GM12892 (cell line): ENCODE data around the gene GALNT1.

Experiments
- POLR2A ChIP-seq: IDR thresholded peaks from 2 replicates; pipeline ENCODE4 v1.6.1; 2011; ENCODE audit warnings: low read depth, low read length, control low read depth
- POLR2AphosphoS5 ChIP-seq: IDR thresholded peaks from 2 replicates; pipeline ENCODE4 v1.6.1; 2011; ENCODE audit warnings: low read depth, low read length, control low read depth

GRCh38 chr18:35571138-35571537 is 10.4 kb upstream of the GALNT1 start:
- TF ChIP-seq POLR2A, result no peak
- TF ChIP-seq POLR2AphosphoS5, result no peak
